Breast epithelium (tissue), 3 donors: ENCODE data around the gene EIF2S3B.

ENCODE experiments used
- POLR2A ChIP-seq: fragments of 450-650 bp; IDR thresholded peaks from one replicate; pipeline ENCODE4 v1.6.1; 2016; ENCODE audit warnings: antibody characterized with exemption, mild to moderate bottlenecking, moderate library complexity
- TF ChIP-seq, protein P1 (sequence below), 3 donors: fragments of 450-650 bp; IDR thresholded peaks; one replicate each; pipeline ENCODE4 v1.5.1; 2016 to 2017; ENCODE audit warnings: antibody characterized with exemption in 3 of 3, mild to moderate bottlenecking in 3 of 3, moderate library complexity in 3 of 3

DNA sequence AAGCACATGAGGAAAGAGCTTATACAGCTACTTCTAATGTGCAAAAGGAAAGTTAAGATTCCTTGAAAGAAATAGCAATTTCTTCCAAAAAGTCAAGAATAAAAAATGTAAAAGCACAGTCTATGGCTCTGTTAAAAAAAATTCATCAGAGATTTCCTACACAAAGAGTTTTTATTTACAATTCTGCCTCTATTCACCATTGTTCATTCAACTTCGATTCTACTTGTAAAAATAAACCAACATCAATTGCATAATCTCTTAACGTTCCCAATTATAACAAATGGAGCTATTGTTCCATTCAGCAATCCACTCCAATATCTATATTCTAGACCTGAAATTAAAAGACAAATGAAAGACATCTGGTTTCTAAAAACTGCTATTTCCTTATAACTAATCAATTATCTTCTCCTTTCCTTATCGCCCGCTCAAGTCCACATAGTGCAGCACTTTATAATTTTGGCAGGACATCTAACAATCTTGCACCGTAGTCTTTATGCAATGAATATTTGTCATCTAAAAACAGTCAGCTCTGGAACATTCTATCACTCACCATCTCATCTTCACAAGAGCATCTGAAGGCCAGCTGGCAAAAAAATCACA lies 6.2 kb downstream of the EIF2S3B start:
- TF ChIP-seq, protein P1, sequence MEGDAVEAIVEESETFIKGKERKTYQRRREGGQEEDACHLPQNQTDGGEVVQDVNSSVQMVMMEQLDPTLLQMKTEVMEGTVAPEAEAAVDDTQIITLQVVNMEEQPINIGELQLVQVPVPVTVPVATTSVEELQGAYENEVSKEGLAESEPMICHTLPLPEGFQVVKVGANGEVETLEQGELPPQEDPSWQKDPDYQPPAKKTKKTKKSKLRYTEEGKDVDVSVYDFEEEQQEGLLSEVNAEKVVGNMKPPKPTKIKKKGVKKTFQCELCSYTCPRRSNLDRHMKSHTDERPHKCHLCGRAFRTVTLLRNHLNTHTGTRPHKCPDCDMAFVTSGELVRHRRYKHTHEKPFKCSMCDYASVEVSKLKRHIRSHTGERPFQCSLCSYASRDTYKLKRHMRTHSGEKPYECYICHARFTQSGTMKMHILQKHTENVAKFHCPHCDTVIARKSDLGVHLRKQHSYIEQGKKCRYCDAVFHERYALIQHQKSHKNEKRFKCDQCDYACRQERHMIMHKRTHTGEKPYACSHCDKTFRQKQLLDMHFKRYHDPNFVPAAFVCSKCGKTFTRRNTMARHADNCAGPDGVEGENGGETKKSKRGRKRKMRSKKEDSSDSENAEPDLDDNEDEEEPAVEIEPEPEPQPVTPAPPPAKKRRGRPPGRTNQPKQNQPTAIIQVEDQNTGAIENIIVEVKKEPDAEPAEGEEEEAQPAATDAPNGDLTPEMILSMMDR (IDR thresholded peaks at IDR 0.05): no peak
- TF ChIP-seq POLR2A: no peak
